Measurements from ENCODE around the gene SLC26A2.

GRCh38 chr5:149917073-149917676, 43.4 kb upstream of the SLC26A2 start:
- no peak for TF ChIP-seq POLR2A (IDR thresholded peaks at IDR 0.05)
- no peak for TF ChIP-seq CTCF (IDR thresholded peaks at IDR 0.05)
